ENCODE results near the gene ZIC1.

ZIC1 gene

DNA sequence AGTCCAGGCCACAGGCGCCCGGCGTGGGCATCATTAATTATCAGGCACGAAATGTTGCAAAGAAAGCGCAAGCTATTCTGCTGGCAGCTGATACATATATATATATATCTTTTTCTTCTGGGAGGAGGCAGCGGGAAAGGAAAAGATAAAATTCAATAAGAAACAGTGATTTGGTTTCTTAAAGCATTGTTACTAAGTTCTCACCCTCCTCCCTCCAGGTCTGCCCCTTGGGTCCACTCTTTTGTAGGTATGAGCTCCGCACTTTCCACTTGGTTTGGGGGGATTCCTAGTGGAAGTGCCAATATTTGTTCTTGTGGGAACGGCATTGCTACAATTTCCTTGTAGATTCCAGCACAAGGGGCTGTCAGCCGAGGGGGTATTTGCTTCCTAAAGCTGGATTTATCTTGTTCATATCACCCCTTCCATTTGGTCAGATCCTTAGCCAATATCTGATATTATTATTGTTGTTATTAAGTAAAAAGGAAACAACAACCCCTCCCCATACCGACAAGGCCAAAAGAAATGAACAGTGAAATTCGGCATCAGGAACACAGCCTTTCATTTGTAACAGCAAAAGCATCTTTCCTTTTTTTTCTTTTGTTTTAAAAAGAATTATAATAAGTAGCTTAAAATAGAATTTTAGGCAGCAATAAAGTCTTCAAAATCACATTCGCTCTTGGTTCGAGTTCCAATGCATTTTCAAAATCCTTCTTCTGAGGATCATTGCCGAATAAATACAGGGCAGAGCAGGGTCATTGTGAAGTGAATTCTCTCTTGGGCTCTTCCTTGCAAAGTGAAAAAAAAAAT lies 15.6 kb downstream of the ZIC1 start:
- Histone ChIP-seq H3K36me3 (ENCODE audit: control insufficient read depth in 2 of 2, insufficient read depth in 2 of 2, low read length in 2 of 2) (no peaks in the 10 kb centered on the region), H3K27ac (ENCODE audit: low read length) (no peak overlapping the region), H3K27me3 (ENCODE audit: control insufficient read depth in 1 of 2, insufficient read depth in 2 of 2, low read length in 2 of 2) (peaks cover 50 to 65% of the 10 kb centered on the region in 2 donors), H3K4me3 (ENCODE audit: low read length in 2 of 2) (no peak overlapping the region), H3K9me3 (ENCODE audit: control insufficient read depth in 2 of 2, low read length in 2 of 2) (peaks cover 0 to 2% of the 10 kb centered on the region in 2 donors), H3K9ac (ENCODE audit: low read length in 2 of 2) (no peak overlapping the region), H3K4me1 (ENCODE audit: control insufficient read depth, insufficient read depth, low read length) (peaks cover 15% of the 10 kb centered on the region)

- Histone ChIP-seq H3K9me3 (ENCODE audit: control insufficient read depth in 2 of 2, low read length in 2 of 2) (no peaks in the 10 kb centered on the region), H3K9ac (ENCODE audit: low read length in 2 of 2) (no peak overlapping the region), H3K4me1 (ENCODE audit: control insufficient read depth, insufficient read depth, low read length) (peaks cover 11% of the 10 kb centered on the region), H3K27me3 (ENCODE audit: control insufficient read depth in 1 of 2, insufficient read depth in 2 of 2, low read length in 2 of 2) (peaks cover 44 to 59% of the 10 kb centered on the region in 2 donors), H3K36me3 (ENCODE audit: control insufficient read depth in 2 of 2, insufficient read depth in 2 of 2, low read length in 2 of 2) (no peaks in the 10 kb centered on the region), H3K27ac (ENCODE audit: low read length) (no peak overlapping the region), H3K4me3 (ENCODE audit: low read length in 2 of 2) (no peak overlapping the region)
Measured at GRCh38 chr3:147425388-147425850, 16.3 kb downstream of the ZIC1 start.

GRCh38 chr3:147426931-147427330 lies 17.8 kb downstream of the ZIC1 start:
- peaks cover 29 to 44% of the 10 kb centered on the region in 2 donors for H3K27me3 ChIP-seq (ENCODE audit: control insufficient read depth in 1 of 2, insufficient read depth in 2 of 2, low read length in 2 of 2)
- no peak overlapping the region for H3K27ac ChIP-seq (ENCODE audit: low read length)
- H3K4me1 ChIP-seq (ENCODE audit: control insufficient read depth, insufficient read depth, low read length), result peaks cover 5% of the 10 kb centered on the region
- H3K9me3 ChIP-seq (ENCODE audit: control insufficient read depth in 2 of 2, low read length in 2 of 2), result no peaks in the 10 kb centered on the region
- no peak overlapping the region for H3K4me3 ChIP-seq (ENCODE audit: low read length in 2 of 2)
- no peak overlapping the region for H3K9ac ChIP-seq (ENCODE audit: low read length in 2 of 2)
- H3K36me3 ChIP-seq (ENCODE audit: control insufficient read depth in 2 of 2, insufficient read depth in 2 of 2, low read length in 2 of 2), result no peaks in the 10 kb centered on the region

- Histone ChIP-seq H3K36me3 (ENCODE audit: control insufficient read depth in 2 of 2, insufficient read depth in 2 of 2, low read length in 2 of 2) (no peaks in the 10 kb centered on the region), H3K4me1 (ENCODE audit: control insufficient read depth, insufficient read depth, low read length) (peaks cover 4% of the 10 kb centered on the region), H3K9ac (ENCODE audit: low read length in 2 of 2) (no peak overlapping the region), H3K4me3 (ENCODE audit: low read length in 2 of 2) (no peak overlapping the region), H3K27ac (ENCODE audit: low read length) (no peak overlapping the region), H3K9me3 (ENCODE audit: control insufficient read depth in 2 of 2, low read length in 2 of 2) (no peaks in the 10 kb centered on the region), H3K27me3 (ENCODE audit: control insufficient read depth in 1 of 2, insufficient read depth in 2 of 2, low read length in 2 of 2) (peaks cover 22 to 36% of the 10 kb centered on the region in 2 donors)
Measured at GRCh38 chr3:147427746-147428145, 18.6 kb downstream of the ZIC1 start.

GRCh38 chr3:147428326-147428725 lies 19.2 kb downstream of the ZIC1 start:
- Histone ChIP-seq H3K27ac (ENCODE audit: low read length) (no peak overlapping the region), H3K4me1 (ENCODE audit: control insufficient read depth, insufficient read depth, low read length) (no peaks in the 10 kb centered on the region), H3K36me3 (ENCODE audit: control insufficient read depth in 2 of 2, insufficient read depth in 2 of 2, low read length in 2 of 2) (no peaks in the 10 kb centered on the region), H3K9me3 (ENCODE audit: control insufficient read depth in 2 of 2, low read length in 2 of 2) (no peaks in the 10 kb centered on the region), H3K4me3 (ENCODE audit: low read length in 2 of 2) (no peak overlapping the region), H3K9ac (ENCODE audit: low read length in 2 of 2) (no peak overlapping the region), H3K27me3 (ENCODE audit: control insufficient read depth in 1 of 2, insufficient read depth in 2 of 2, low read length in 2 of 2) (peaks cover 16 to 30% of the 10 kb centered on the region in 2 donors)

DNA sequence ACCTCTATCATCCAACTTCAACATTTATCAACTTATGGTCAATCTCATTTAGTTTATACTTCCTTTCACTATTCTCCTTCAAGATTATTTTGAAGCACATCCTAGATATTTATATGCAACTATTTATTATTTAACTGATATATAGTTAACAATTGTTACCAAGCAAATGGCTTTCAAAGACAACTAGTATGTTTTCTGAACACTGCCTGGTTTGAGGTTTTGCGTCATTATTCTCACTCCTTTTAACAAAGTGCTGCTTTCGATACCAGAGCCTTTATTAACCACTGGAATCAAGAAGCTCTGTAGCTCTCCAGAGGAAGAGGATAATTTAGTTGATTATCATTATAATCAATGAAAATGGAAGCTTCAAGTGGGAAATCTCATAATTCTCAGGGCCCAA lies 19.6 kb downstream of the ZIC1 start:
- Histone ChIP-seq H3K4me3 (ENCODE audit: low read length in 2 of 2) (no peak overlapping the region), H3K9ac (ENCODE audit: low read length in 2 of 2) (no peak overlapping the region), H3K9me3 (ENCODE audit: control insufficient read depth in 2 of 2, low read length in 2 of 2) (no peaks in the 10 kb centered on the region), H3K36me3 (ENCODE audit: control insufficient read depth in 2 of 2, insufficient read depth in 2 of 2, low read length in 2 of 2) (no peaks in the 10 kb centered on the region), H3K27ac (ENCODE audit: low read length) (no peak overlapping the region), H3K27me3 (ENCODE audit: control insufficient read depth in 1 of 2, insufficient read depth in 2 of 2, low read length in 2 of 2) (peaks cover 12 to 25% of the 10 kb centered on the region in 2 donors), H3K4me1 (ENCODE audit: control insufficient read depth, insufficient read depth, low read length) (no peaks in the 10 kb centered on the region)

DNA sequence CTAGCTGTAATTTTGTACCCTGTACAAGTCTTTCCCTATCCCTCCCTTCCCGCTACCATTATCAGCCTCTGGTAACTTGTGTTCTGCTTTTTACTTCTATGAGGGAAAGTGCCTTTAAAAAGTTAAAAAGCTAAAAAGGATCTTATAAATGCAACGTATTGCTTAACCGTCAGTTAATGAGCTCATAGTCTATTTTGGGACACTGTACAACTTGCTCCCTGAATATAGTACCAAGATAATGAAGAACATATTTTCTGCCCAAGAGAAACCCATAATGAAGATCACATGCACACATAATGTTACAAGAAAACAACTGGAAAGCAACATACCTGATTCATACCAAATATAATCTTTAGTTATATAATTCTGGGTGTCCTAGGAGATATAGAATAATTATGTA lies 22.6 kb downstream of the ZIC1 start:
- Histone ChIP-seq H3K27ac (ENCODE audit: low read length) (no peak overlapping the region), H3K4me1 (ENCODE audit: control insufficient read depth, insufficient read depth, low read length) (no peaks in the 10 kb centered on the region), H3K9ac (ENCODE audit: low read length in 2 of 2) (no peak overlapping the region), H3K4me3 (ENCODE audit: low read length in 2 of 2) (no peak overlapping the region), H3K36me3 (ENCODE audit: control insufficient read depth in 2 of 2, insufficient read depth in 2 of 2, low read length in 2 of 2) (no peaks in the 10 kb centered on the region), H3K9me3 (ENCODE audit: control insufficient read depth in 2 of 2, low read length in 2 of 2) (no peaks in the 10 kb centered on the region), H3K27me3 (ENCODE audit: control insufficient read depth in 1 of 2, insufficient read depth in 2 of 2, low read length in 2 of 2) (peaks cover 0 to 3% of the 10 kb centered on the region in 2 donors)

DNA sequence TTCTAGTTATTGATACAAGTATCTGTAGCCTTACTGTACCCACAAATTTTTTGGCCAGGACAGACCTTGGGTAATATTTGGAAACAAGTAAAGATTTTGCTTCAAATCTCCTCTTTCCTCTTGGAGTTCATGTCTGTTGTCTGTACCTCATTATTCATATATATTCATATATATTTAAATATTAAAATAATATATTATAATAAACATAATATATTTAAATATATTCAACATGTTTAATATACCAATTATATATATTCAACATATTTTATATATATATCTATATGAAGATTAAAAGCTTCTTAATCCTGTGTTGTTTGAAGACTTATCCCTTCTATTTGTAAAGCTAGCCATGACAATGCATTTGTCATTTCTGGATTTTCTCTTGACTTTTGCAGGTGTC lies 38.1 kb downstream of the ZIC1 start:
- Histone ChIP-seq H3K4me1 (ENCODE audit: control insufficient read depth, insufficient read depth, low read length) (no peaks in the 10 kb centered on the region), H3K9ac (ENCODE audit: low read length in 2 of 2) (no peak overlapping the region), H3K4me3 (ENCODE audit: low read length in 2 of 2) (no peak overlapping the region), H3K27me3 (ENCODE audit: control insufficient read depth in 1 of 2, insufficient read depth in 2 of 2, low read length in 2 of 2) (no peaks in the 10 kb centered on the region), H3K27ac (ENCODE audit: low read length) (no peak overlapping the region), H3K9me3 (ENCODE audit: control insufficient read depth in 2 of 2, low read length in 2 of 2) (no peaks in the 10 kb centered on the region), H3K36me3 (ENCODE audit: control insufficient read depth in 2 of 2, insufficient read depth in 2 of 2, low read length in 2 of 2) (no peaks in the 10 kb centered on the region)

GRCh38 chr3:147449669-147450068 lies 40.5 kb downstream of the ZIC1 start:
- no peak overlapping the region for H3K27ac ChIP-seq (ENCODE audit: low read length)

DNA sequence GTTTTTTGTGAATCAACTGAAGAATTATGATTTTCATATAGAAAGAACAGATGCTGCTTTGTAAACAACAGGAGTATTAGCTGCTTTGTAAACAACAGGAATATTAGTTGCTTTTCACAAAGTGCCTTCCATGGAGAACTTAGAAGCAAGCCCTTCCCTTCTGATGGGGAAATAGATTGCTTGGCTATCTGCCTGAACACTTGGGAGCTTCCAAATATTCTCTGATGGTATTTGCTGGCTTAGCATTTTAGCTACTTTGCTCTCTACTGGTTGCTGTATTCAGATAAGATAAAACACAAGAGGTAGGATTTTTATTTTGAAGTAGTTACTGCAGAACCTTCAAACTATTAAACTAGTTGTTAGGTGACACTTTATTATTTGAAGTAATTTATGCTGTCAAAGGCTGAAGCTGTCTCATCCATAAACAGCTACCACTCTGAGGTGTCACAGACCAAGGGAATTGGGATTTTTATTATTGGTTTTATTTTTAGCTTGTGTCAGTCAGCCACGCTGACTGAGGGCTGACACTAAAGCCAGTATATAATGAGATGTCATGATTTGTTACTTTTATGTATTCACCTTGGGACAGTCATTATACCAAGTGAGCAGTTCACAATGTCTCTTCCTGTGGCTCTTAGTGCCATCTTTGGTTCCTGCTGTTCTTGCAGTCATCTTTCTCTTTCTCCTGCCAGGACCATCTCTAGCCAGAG lies 50.0 kb downstream of the ZIC1 start:
- Histone ChIP-seq H3K4me1 (ENCODE audit: control insufficient read depth, insufficient read depth, low read length) (no peaks in the 10 kb centered on the region), H3K9me3 (ENCODE audit: control insufficient read depth in 2 of 2, low read length in 2 of 2) (no peaks in the 10 kb centered on the region), H3K9ac (ENCODE audit: low read length in 2 of 2) (no peak overlapping the region), H3K36me3 (ENCODE audit: control insufficient read depth in 2 of 2, insufficient read depth in 2 of 2, low read length in 2 of 2) (no peaks in the 10 kb centered on the region), H3K27ac (ENCODE audit: low read length) (no peak overlapping the region), H3K27me3 (ENCODE audit: control insufficient read depth in 1 of 2, insufficient read depth in 2 of 2, low read length in 2 of 2) (no peaks in the 10 kb centered on the region), H3K4me3 (ENCODE audit: low read length in 2 of 2) (no peak overlapping the region)

More at GRCh38 chr3:147449669-147450068, 40.5 kb downstream of the ZIC1 start:
- H3K9ac ChIP-seq (ENCODE audit: low read length in 2 of 2), result no peak overlapping the region
- H3K4me1 ChIP-seq (ENCODE audit: control insufficient read depth, insufficient read depth, low read length), result no peaks in the 10 kb centered on the region
- no peaks in the 10 kb centered on the region for H3K9me3 ChIP-seq (ENCODE audit: control insufficient read depth in 2 of 2, low read length in 2 of 2)
- H3K36me3 ChIP-seq (ENCODE audit: control insufficient read depth in 2 of 2, insufficient read depth in 2 of 2, low read length in 2 of 2), result no peaks in the 10 kb centered on the region
- no peak overlapping the region for H3K4me3 ChIP-seq (ENCODE audit: low read length in 2 of 2)
- no peaks in the 10 kb centered on the region for H3K27me3 ChIP-seq (ENCODE audit: control insufficient read depth in 1 of 2, insufficient read depth in 2 of 2, low read length in 2 of 2)

- no peak overlapping the region for H3K9ac ChIP-seq (ENCODE audit: low read length in 2 of 2)
- H3K4me1 ChIP-seq (ENCODE audit: control insufficient read depth, insufficient read depth, low read length), result no peaks in the 10 kb centered on the region
- no peaks in the 10 kb centered on the region for H3K36me3 ChIP-seq (ENCODE audit: control insufficient read depth in 2 of 2, insufficient read depth in 2 of 2, low read length in 2 of 2)
- H3K27me3 ChIP-seq (ENCODE audit: control insufficient read depth in 1 of 2, insufficient read depth in 2 of 2, low read length in 2 of 2), result no peaks in the 10 kb centered on the region
- H3K4me3 ChIP-seq (ENCODE audit: low read length in 2 of 2), result no peak overlapping the region
- no peak overlapping the region for H3K27ac ChIP-seq (ENCODE audit: low read length)
- no peaks in the 10 kb centered on the region for H3K9me3 ChIP-seq (ENCODE audit: control insufficient read depth in 2 of 2, low read length in 2 of 2)
Measured at GRCh38 chr3:147462856-147463255, 53.7 kb downstream of the ZIC1 start.
